Measurements from ENCODE around the gene AP1M1. TPM values are rescaled to one million over a fixed set of nuclear protein-coding genes. Genes with fewer than 3 reads are reported as not detected.
A peak's percentile ranks its signal among the peaks of the same experiment; 100 is the strongest.

The AP1M1 gene
- polyA plus RNA-seq, 3 donors, result 103 to 134 (median 133) TPM

DNA sequence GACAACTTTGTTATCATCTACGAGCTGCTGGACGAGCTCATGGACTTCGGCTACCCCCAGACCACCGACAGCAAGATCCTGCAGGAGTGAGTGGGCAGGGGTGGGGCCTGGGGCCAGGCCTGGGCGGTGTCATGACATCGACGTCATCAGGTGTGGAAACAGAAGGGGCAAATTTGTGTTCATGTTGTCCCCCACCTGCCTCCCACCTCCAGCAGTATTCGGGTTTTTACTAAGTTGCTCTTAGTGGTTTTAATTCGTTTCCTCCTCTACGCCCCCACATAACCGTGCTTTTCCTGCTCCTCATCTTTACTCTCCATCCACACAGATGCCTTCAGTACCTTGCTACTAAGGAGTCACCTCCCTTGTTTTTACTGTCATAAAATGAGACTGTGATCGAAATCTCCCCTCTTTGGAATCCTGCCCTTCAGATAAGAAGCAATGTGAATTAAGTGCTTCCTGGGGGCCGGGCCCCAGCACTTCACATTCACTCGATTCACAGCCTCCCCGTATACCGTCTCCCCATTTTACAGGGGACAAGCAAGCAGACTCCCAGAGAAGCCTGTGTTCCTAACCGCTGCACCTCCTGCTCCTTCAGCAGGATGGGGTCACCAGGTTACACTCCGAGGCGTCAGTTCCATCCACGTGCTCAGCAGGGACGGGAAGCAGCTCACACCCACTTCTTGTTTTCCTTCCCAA is 10.5 kb downstream of the AP1M1 start:
- H3K4me1 ChIP-seq (ENCODE audit: control insufficient read depth in 1 of 2, insufficient read depth in 2 of 2, low read length in 2 of 2), result no peaks in the 10 kb centered on the region
- no peak for TF ChIP-seq CTCF (IDR thresholded peaks at IDR 0.05)
- H3K79me2 ChIP-seq (ENCODE audit: insufficient read depth, low read length), result peaks cover 45% of the 10 kb centered on the region
- H3K9me3 ChIP-seq (replicated peaks in 1 of 2; ENCODE audit: control insufficient read depth in 1 of 2, insufficient read depth in 1 of 2, low read length in 2 of 2), result no peaks in the 10 kb centered on the region
- peaks cover 89 to 97% of the 10 kb centered on the region in 2 donors for H3K36me3 Mint-ChIP-seq
- H4K20me1 ChIP-seq (ENCODE audit: insufficient read depth, low read length), result peaks cover 42% of the 10 kb centered on the region
- no peaks in the 10 kb centered on the region for H3K27me3 ChIP-seq (ENCODE audit: control insufficient read depth in 2 of 2, insufficient read depth in 2 of 2, low read length in 2 of 2)
- peaks cover 87 to 100% of the 10 kb centered on the region in 2 donors for H3K36me3 ChIP-seq (replicated peaks in 1 of 2; ENCODE audit: control insufficient read depth in 1 of 2, insufficient read depth in 2 of 2, low read length in 2 of 2)
- H3K27ac ChIP-seq (ENCODE audit: low read depth in 1 of 2, low read length in 2 of 2), result no peak overlapping the region
- no peak overlapping the region for H3K4me2 ChIP-seq (replicated peaks; ENCODE audit: extremely low read depth, low read length, poor library complexity, severe bottlenecking)
- no peak overlapping the region for H3K4me3 ChIP-seq (replicated peaks in 1 of 3; ENCODE audit: low read depth in 2 of 3, low read length in 3 of 3)
- intact Hi-C loops (cut with micrococcal nuclease), result no loop called here
- no peaks in the 10 kb centered on the region for H3K27me3 Mint-ChIP-seq (ENCODE audit: low read depth in 3 of 3)
- peaks cover 3% of the 10 kb centered on the region for H3K4me1 Mint-ChIP-seq
- H2AFZ ChIP-seq (ENCODE audit: insufficient read depth, low read depth, low read length, poor library complexity, severe bottlenecking), result no peak overlapping the region
- DNase-seq, result no peak
- peaks cover 0 to 1% (median 0%) of the 10 kb centered on the region in 7 donors for H3K9me3 Mint-ChIP-seq
- 92% methylated on average over 14 of the region's 21 CpGs for WGBS (ENCODE audit: insufficient coverage)
- H3K4me3 Mint-ChIP-seq, result no peak overlapping the region
- H3K27ac Mint-ChIP-seq, result peak overlapping the region in 3 of 7 donors; percentile 28 to 62 (median 57)
- no peak overlapping the region for H3K9ac ChIP-seq (ENCODE audit: insufficient read depth, low read length, poor library complexity, severe bottlenecking)

DNA sequence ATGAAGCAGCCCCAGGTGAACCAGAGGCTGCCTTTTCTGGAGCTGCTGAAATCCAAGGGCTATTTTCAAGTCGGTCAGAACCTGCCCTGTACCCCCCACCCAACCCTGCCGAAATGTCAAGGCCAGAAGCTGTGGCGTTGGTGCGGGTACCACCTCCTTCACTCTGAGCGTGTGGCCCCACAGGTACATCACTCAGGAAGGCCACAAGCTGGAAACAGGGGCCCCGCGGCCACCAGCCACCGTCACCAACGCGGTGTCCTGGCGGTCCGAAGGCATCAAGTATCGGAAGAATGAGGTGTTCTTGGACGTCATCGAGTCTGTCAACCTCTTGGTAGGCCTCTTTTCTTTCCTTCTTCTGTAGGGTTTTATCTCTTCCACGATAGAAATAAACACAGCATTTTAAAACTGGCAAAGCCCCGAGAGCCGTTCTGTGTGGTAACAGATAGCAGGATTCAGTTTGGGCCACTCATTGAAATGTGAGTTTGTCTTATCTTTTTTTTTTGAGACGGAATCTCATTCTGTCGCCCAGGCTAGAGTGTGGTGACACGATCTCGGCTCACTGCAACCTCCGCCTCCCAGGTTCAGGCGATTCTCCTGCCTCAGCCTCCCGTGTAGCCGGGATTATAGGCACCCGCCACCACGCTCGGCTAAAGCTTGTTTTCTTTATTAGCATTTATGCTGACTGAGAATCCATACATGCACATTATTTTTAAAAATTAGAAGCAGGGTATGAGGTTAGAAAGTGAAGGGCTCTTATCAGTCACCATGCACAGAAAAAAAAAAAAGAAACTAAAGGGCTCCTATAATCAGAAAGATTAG is 11.3 kb downstream of the AP1M1 start:
- H3K27ac Mint-ChIP-seq, result peak overlapping the region in 1 of 7 donors; percentile 72

More for the DNA sequence above, 11.3 kb downstream of the AP1M1 start:
- Mint-ChIP-seq H3K4me1 (peaks cover 3% of the 10 kb centered on the region), H3K9me3 (peaks cover 0 to 1% (median 0%) of the 10 kb centered on the region in 7 donors), H3K36me3 (peaks cover 84 to 97% of the 10 kb centered on the region in 2 donors), H3K27me3 (ENCODE audit: low read depth in 3 of 3) (no peaks in the 10 kb centered on the region), H3K4me3 (no peak overlapping the region)
- Histone ChIP-seq H3K27me3 (ENCODE audit: control insufficient read depth in 2 of 2, insufficient read depth in 2 of 2, low read length in 2 of 2) (no peaks in the 10 kb centered on the region), H3K36me3 (replicated peaks in 1 of 2; ENCODE audit: control insufficient read depth in 1 of 2, insufficient read depth in 2 of 2, low read length in 2 of 2) (peaks cover 83 to 100% of the 10 kb centered on the region in 2 donors), H3K4me3 (replicated peaks in 1 of 3; ENCODE audit: low read depth in 2 of 3, low read length in 3 of 3) (no peak overlapping the region), H4K20me1 (ENCODE audit: insufficient read depth, low read length) (peaks cover 40% of the 10 kb centered on the region), H3K27ac (ENCODE audit: low read depth in 1 of 2, low read length in 2 of 2) (no peak overlapping the region), H3K79me2 (ENCODE audit: insufficient read depth, low read length) (peaks cover 45% of the 10 kb centered on the region), H3K4me2 (replicated peaks; ENCODE audit: extremely low read depth, low read length, poor library complexity, severe bottlenecking) (no peak overlapping the region), H3K9me3 (replicated peaks in 1 of 2; ENCODE audit: control insufficient read depth in 1 of 2, insufficient read depth in 1 of 2, low read length in 2 of 2) (no peaks in the 10 kb centered on the region), H2AFZ (ENCODE audit: insufficient read depth, low read depth, low read length, poor library complexity, severe bottlenecking) (no peak overlapping the region), H3K9ac (ENCODE audit: insufficient read depth, low read length, poor library complexity, severe bottlenecking) (no peak overlapping the region), H3K4me1 (ENCODE audit: control insufficient read depth in 1 of 2, insufficient read depth in 2 of 2, low read length in 2 of 2) (no peaks in the 10 kb centered on the region)
- DNase-seq, result no peak
- over 99% methylated on average over 20 of the region's 29 CpGs for WGBS (ENCODE audit: insufficient coverage)
- TF ChIP-seq CTCF (IDR thresholded peaks at IDR 0.05), result no peak
- intact Hi-C loops (cut with micrococcal nuclease), result no loop called here
